Astrocyte of the spinal cord (primary cell): ENCODE results near the gene AMOTL1.
A peak's percentile ranks its signal among the peaks of the same experiment; 100 is the strongest.
"Not testable (repeated sequence)": the region's sequence is repeated elsewhere in the genome, so short reads cannot be mapped to it uniquely, and the experiment has no call there.

Source experiments
- DNase-seq: peaks from one replicate; pipeline ENCODE4 v3.0.0; 2011; ENCODE audit warnings: low read depth, low spot score
- H3K4me3 ChIP-seq: 2 replicates; pipeline ENCODE4 v1.5.1; 2011; ENCODE audit warnings: low read depth, mild to moderate bottlenecking, low read length, moderate library complexity
- CTCF ChIP-seq: IDR thresholded peaks from 2 replicates; pipeline ENCODE4 v1.5.1; 2012; ENCODE audit warnings: low read depth, mild to moderate bottlenecking, low read length, inconsistent platforms
- in situ Hi-C: cut with HindIII; loops from 2 replicates; pipeline ENCODE4 v1.10.0; 2017; ENCODE audit warnings: low sequenced_read_pairs

AMOTL1 gene

GRCh38 chr11:94838027-94838731, 70.0 kb downstream of the AMOTL1 start:
- TF ChIP-seq CTCF: no peak
- no peak overlapping the region for H3K4me3 ChIP-seq
- DNase-seq: no peak
- in situ Hi-C loops: no loop called here

- in situ Hi-C loops: no loop called here
- no peak for TF ChIP-seq CTCF
- no peak for DNase-seq
- no peak overlapping the region for H3K4me3 ChIP-seq
Measured at GRCh38 chr11:94840209-94840608, 72.1 kb downstream of the AMOTL1 start.

GRCh38 chr11:94844031-94844430, 75.9 kb downstream of the AMOTL1 start:
- in situ Hi-C loops: no loop called here
- TF ChIP-seq CTCF: no peak
- no peak for DNase-seq
- H3K4me3 ChIP-seq: no peak overlapping the region

GRCh38 chr11:94845622-94846021, 77.5 kb downstream of the AMOTL1 start:
- no peak for TF ChIP-seq CTCF
- DNase-seq: peak; percentile 43
- in situ Hi-C loops: no loop called here
- H3K4me3 ChIP-seq: no peak overlapping the region

- in situ Hi-C loops: no loop called here
- peak; percentile 46 for DNase-seq
- H3K4me3 ChIP-seq: no peak overlapping the region
- TF ChIP-seq CTCF: no peak
Measured at GRCh38 chr11:94849839-94850238, 81.7 kb downstream of the AMOTL1 start.

GRCh38 chr11:94851864-94852636, 83.9 kb downstream of the AMOTL1 start:
- H3K4me3 ChIP-seq: no peak overlapping the region
- TF ChIP-seq CTCF: no peak
- DNase-seq: no peak
- in situ Hi-C loops: no loop called here

- in situ Hi-C loops, H3K4me3 ChIP-seq, DNase-seq: not testable (repeated sequence)
Measured at GRCh38 chr11:94853288-94853687, 85.1 kb downstream of the AMOTL1 start.
